Smooth muscle cell (in vitro differentiated cells): Measurements from ENCODE around the gene AIF1. TPM values are rescaled to one million over a fixed set of nuclear protein-coding genes. Genes with fewer than 3 reads are reported as not detected.

Experiments
- DNase-seq: peaks from one replicate; lab custom pipeline; 2025; ENCODE audit not compliant: unreplicated experiment; lab: John Stamatoyannopoulos, UW
- H2AFZ ChIP-seq: fragments of 200-600 bp; sonication (generic); 2 replicates; pipeline ENCODE4 v1.6.0; 2016; ENCODE audit warnings: antibody characterized with exemption, low read depth, mild to moderate bottlenecking
- H3F3A ChIP-seq: fragments of 200-600 bp; sonication (generic); 2 replicates; pipeline ENCODE4 v1.6.0; 2017; ENCODE audit warnings: antibody characterized with exemption, low read depth
- H3K27ac ChIP-seq: fragments of 200-600 bp; sonication (generic); 2 replicates; pipeline ENCODE4 v1.5.1; 2016; ENCODE audit warnings: low read depth, mild to moderate bottlenecking
- H3K27me3 ChIP-seq: fragments of 200-600 bp; sonication (generic); 2 replicates; pipeline ENCODE4 v1.6.1; 2016; ENCODE audit warnings: low read depth, mild to moderate bottlenecking
- H3K36me3 ChIP-seq: fragments of 200-600 bp; sonication (generic); 2 replicates; pipeline ENCODE4 v1.5.1; 2016; ENCODE audit warnings: low read depth
- H3K4me1 ChIP-seq: fragments of 200-600 bp; sonication (generic); 2 replicates; pipeline ENCODE4 v1.5.1; 2016; ENCODE audit warnings: low read depth
- H3K4me2 ChIP-seq: fragments of 200-600 bp; sonication (generic); 2 replicates; pipeline ENCODE4 v1.6.0; 2016; ENCODE audit warnings: mild to moderate bottlenecking
- H3K4me3 ChIP-seq: fragments of 200-600 bp; sonication (generic); 2 replicates; pipeline ENCODE4 v1.5.1; 2016; ENCODE audit warnings: mild to moderate bottlenecking
- H3K79me2 ChIP-seq: fragments of 200-600 bp; sonication (generic); 2 replicates; pipeline ENCODE4 v1.6.0; 2016; ENCODE audit warnings: low read depth, mild to moderate bottlenecking
- H3K9ac ChIP-seq: fragments of 200-600 bp; sonication (generic); 2 replicates; pipeline ENCODE4 v1.6.0; 2016; ENCODE audit warnings: low read depth
- H3K9me3 ChIP-seq: fragments of 200-600 bp; sonication (generic); replicated peaks from 2 replicates; pipeline ENCODE4 v1.5.1; 2016; ENCODE audit warnings: low read depth
- H4K20me1 ChIP-seq: fragments of 200-600 bp; sonication (generic); 2 replicates; pipeline ENCODE4 v1.6.0; 2016; ENCODE audit warnings: low read depth
- CTCF ChIP-seq: fragments of 200-600 bp; sonication (generic); IDR thresholded peaks from 2 replicates; pipeline ENCODE4 v1.5.1; 2017; ENCODE audit warnings: borderline replicate concordance, mild to moderate bottlenecking, antibody characterized with exemption; ENCODE audit not compliant: insufficient read depth, poor library complexity, severe bottlenecking
- WGBS: methylation state at CpG from one replicate; pipeline ENCODE4 v1.1.7; 2016; ENCODE audit warnings: low lambda C conversion rate; 5-methylcytosine and 5-hydroxymethylcytosine counted together
- polyA plus RNA-seq: library from polyadenylated mRNA; unstranded; fragments of >200 nt; fragmentation: Nextera tagmentation; extraction: Ambion mirVana; gene quantifications from 2 replicates; pipeline ENCODE4 v1.2.1, GENCODE V29; 2016
- total RNA-seq: library from RNA; depleted of rRNA; stranded (reverse); fragments of >200 nt; gene quantifications from 2 replicates; pipeline ENCODE4 v1.2.3, GENCODE V29; 2014

AIF1 gene
- total and polyA plus RNA-seq, 2 experiments from 2014 or later, result not detected

- H2AFZ ChIP-seq, result no peak overlapping the region
- DNase-seq, result no peak
- H3K4me1 ChIP-seq, result no peaks in the 10 kb centered on the region
- TF ChIP-seq CTCF, result peak; percentile 33
- no peaks in the 10 kb centered on the region for H3K79me2 ChIP-seq
- 74% methylated on average over 2 of the region's 2 CpGs for WGBS
- H4K20me1 ChIP-seq, result no peaks in the 10 kb centered on the region
- no peak overlapping the region for H3K9ac ChIP-seq
- no peak overlapping the region for H3K4me3 ChIP-seq
- H3K9me3 ChIP-seq, result no peaks in the 10 kb centered on the region
- H3K27me3 ChIP-seq, result no peaks in the 10 kb centered on the region
- no peak overlapping the region for H3K4me2 ChIP-seq
- no peaks in the 10 kb centered on the region for H3K36me3 ChIP-seq
- no peaks in the 10 kb centered on the region for H3F3A ChIP-seq
- H3K27ac ChIP-seq, result no peak overlapping the region
These were observed 29.5 kb upstream of the AIF1 start for GRCh38 chr6:31585491-31585890.

- Histone ChIP-seq H3K36me3 (no peaks in the 10 kb centered on the region), H3K79me2 (no peaks in the 10 kb centered on the region), H3K4me3 (no peak within 1 kb of the TSS), H3K27me3 (no peaks in the 10 kb centered on the region), H3K9me3 (no peaks in the 10 kb centered on the region), H3K27ac (no peak within 1 kb of the TSS), H3K4me2 (no peak within 1 kb of the TSS), H2AFZ (no peak within 1 kb of the TSS), H4K20me1 (no peaks in the 10 kb centered on the region), H3K4me1 (no peaks in the 10 kb centered on the region), H3K9ac (no peak within 1 kb of the TSS), H3F3A (no peaks in the 10 kb centered on the region)
- TF ChIP-seq CTCF, result no peak
- DNase-seq, result no peak
- 76% methylated on average over 1 of the region's 1 CpG for WGBS
These were observed 29.0 kb upstream of the AIF1 start, which contains the start of gene LST1 for GRCh38 chr6:31586008-31586407. Gene LST1, plus strand, starts transcription at chr6:31586277. Its CDS starts 1,023 bp downstream, at chr6:31587300.

- DNase-seq, result no peak
- no peaks in the 10 kb centered on the region for H4K20me1 ChIP-seq
- 71% methylated on average over 9 of the region's 9 CpGs for WGBS
- no peak overlapping the region for H3K4me3 ChIP-seq
- no peaks in the 10 kb centered on the region for H3F3A ChIP-seq
- no peak for TF ChIP-seq CTCF
- no peak overlapping the region for H3K4me2 ChIP-seq
- no peaks in the 10 kb centered on the region for H3K79me2 ChIP-seq
- no peak overlapping the region for H3K27ac ChIP-seq
- no peak overlapping the region for H3K9ac ChIP-seq
- H3K27me3 ChIP-seq, result no peaks in the 10 kb centered on the region
- H3K9me3 ChIP-seq, result no peaks in the 10 kb centered on the region
- H3K4me1 ChIP-seq, result no peaks in the 10 kb centered on the region
- H2AFZ ChIP-seq, result no peak overlapping the region
- H3K36me3 ChIP-seq, result no peaks in the 10 kb centered on the region
These were observed 28.3 kb upstream of the AIF1 start for GRCh38 chr6:31586599-31587281.
